ENCODE results near the gene COLGALT1.

- TF ChIP-seq EZH2 (IDR thresholded peaks at IDR 0.05; ENCODE audit: insufficient read depth, poor library complexity, severe bottlenecking), result no peak
- no peak for TF ChIP-seq EZH2phosphoT487 (IDR thresholded peaks at IDR 0.05; ENCODE audit: insufficient read depth, low read depth)
Measured at GRCh38 chr19:17581211-17581874, 25.9 kb downstream of the COLGALT1 start.

All from GM23248 (cell line).